ENCODE measurements around the gene FBXO8.

- TF ChIP-seq USF2 (IDR thresholded peaks at IDR 0.05; ENCODE audit: low read depth, low read length) (no peak), CTCF (conservative IDR thresholded peaks at IDR 0.05; ENCODE audit: low read depth, low read length) (no peak), POLR2A (IDR thresholded peaks at IDR 0.05; ENCODE audit: low read depth, low read length) (no peak), CHD1 (IDR thresholded peaks at IDR 0.05; ENCODE audit: low read depth, low read length) (no peak), FOS (IDR thresholded peaks at IDR 0.05; ENCODE audit: low read depth, low read length) (no peak), SMC3 (IDR thresholded peaks at IDR 0.05; ENCODE audit: low read depth, low read length) (no peak), MXI1 (IDR thresholded peaks at IDR 0.05; ENCODE audit: borderline replicate concordance, low read depth, low read length) (no peak), RCOR1 (IDR thresholded peaks at IDR 0.05; ENCODE audit: insufficient replicate concordance, low read length) (no peak)
Measured at GRCh38 chr4:174245714-174246113, 37.8 kb downstream of the FBXO8 start.
